HG02610 (cell line): ENCODE data around the gene LCN2.
A peak's percentile ranks its signal among the peaks of the same experiment; 100 is the strongest.

Experiments
- ATAC-seq: cut with Tn5 transposase; IDR thresholded peaks from one replicate; pipeline ENCODE4 v1.9.1; 2021; ENCODE audit warnings: mild to moderate bottlenecking, moderate library complexity; ENCODE audit not compliant: unreplicated experiment

LCN2 gene

DNA sequence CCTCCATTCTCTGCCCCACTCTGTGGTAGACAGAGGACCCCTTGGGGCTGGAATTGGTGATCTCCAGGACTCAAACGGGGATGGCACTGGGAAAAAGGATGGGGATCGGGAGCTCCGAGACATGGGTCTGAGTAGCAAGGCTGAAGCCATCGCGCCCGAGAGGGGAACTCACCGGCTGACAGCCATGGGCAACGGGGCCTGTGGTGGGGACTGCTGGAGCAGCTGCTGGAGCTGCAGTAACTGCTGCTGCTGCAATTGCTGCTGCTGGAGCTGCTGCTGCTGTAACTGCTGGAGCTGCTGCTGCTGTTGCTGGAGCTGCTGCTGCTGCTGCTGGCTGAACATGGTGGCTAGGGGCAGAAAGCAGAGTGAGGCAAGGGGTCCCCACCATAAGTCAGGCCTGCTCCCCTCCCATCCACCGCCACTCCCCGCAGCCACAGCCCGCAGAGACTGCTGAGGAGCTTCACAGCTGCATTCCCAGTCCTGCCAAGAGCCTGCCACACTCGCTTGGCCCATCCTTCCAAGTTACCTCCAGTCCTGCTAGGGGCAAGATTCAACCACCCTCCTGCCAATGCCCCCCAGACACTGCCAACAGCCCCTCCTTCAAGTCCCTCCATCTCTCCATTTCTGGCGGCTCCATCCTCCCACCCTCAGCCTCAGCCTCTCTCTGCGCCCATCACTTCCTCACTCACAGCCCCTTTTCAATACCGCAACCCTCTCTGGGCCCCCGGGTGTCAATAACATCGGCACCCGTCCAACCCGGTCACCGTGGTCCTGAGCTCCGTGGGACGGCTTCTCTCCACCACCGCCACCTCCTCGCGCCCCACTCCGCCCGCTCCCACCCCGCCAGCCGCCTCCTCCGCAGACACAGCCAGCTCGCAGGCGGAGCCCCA is 41.5 kb downstream of the LCN2 start:
- peak; percentile 18 for ATAC-seq

DNA sequence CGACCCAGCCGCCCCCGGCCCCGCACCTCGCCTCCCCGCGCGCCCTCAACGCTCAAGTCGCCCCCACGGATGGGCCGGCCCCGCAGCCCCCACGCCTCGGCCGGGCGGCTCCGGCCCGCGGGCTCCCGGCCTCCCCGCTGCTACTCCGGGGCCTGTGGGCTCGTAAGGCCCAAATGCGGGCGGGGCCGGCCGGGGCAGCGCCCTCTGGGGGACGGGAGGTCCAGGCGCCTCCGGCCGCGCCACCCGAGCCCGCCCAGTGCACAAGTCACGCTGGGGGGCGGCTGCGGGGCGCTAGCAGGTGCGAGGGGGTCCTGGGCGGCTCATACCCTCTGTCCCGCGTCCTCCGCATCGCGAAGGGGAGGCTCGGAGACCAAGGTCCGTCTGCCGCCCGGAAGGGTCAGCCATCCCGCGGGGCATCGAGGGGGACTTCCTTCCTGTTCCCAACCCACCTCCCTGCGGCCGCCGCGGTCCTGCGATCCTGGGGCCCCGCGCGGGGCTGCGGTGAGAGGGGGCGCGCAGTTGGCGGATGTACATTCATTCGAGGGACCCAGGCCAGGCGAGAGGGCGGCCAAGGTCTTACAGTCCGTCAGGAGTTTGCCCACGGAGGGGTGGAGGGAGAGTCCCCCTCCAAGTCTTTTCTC is 42.3 kb downstream of the LCN2 start, which contains the start of gene CIZ1:
Gene CIZ1 (minus strand): TSS at position 167 of the 641 bp plus-strand sequence. CDS start 715 bp downstream, outside the sequence.
- ATAC-seq = peak; percentile 82

DNA sequence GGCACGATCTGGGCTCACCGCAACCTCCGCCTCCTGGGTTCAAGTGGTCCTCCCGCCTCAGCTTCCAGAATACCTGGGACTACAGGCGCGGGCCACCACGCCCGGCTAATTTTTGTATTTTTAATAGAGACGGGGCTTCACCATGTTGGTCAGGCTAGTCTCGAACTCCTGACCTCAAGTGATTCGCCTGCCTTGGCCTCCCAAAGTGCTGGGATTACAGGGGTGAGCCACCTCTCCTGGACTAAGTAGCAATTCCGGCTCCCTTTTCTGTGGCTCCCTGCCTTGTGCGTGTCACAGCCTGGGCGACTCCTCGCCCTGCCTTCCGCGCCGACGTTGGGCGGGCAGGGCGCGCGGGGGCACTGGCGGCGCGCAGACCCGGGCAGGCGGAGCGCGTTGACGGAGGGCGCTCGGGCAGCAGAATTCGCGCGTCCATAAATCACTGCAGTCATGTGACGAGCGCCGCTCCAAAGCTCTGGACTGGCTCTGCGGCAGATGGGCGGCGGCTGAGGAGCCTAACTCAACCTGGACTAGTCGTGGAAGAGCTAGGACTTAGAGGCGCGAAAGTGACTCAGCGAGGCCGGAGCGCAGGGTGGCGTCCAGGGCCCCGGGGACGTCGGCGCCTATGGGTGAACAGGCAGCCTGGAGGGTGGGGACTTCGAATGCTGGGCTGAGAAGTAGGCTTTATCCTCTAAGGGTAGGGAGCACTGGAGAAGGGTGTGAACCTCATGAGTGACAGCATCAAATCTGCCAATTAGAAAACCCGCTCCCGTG is 43.5 kb downstream of the LCN2 start:
- ATAC-seq = peak; percentile 51

- ATAC-seq = no peak
Measured at GRCh38 chr9:128193469-128194096, 44.3 kb downstream of the LCN2 start.

DNA sequence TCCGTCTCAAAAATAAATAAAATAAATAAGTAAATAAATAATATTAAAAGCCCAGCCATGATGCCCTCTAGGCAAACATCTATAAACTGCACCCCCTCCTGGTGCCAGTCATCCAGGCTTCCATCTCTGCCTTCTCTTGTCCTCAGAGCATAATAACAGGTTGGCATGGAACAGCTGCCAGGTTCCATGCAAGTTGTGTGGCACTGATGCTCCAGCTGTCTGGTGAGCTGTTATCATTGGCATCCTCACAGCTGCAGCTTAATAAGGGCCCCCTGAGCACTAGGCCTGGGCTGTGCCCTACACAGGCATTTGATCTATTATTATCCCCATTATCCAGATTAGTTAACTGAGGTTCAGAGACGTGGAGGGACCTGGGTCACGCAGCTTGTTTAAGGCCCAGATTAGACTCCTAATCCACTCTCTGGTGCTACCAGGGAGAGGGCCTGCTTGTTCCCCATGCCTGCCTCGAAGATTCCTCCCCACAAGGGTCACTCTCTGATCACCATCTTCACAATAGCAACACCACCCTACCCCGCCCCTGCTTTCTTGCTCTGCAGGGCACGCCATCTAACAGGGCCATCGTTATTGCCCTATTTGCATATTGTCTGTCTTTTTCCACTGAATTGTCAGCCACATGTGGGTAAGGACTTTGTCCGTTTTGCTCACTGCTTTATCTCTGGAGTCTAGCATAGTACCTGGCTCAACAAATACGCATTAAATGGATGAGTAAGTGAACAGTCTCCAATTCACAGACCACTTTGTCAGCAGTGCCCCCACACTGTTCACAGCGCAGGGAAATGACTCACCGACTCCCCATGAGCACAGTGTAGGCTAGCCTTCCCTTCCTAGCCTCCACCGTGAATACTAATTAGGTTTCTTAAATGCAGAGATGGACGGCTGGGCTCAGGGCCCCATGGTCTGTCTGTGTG is 52.5 kb downstream of the LCN2 start:
- ATAC-seq = no peak

- ATAC-seq = no peak
Measured at GRCh38 chr9:128202648-128203023, 53.4 kb downstream of the LCN2 start.
